GM12874 (cell line): Measurements from ENCODE around the gene ESRRG.

Source experiments
- CTCF ChIP-seq: IDR thresholded peaks from 2 replicates; pipeline ENCODE4 v1.5.1; 2011; ENCODE audit warnings: low read depth, mild to moderate bottlenecking, control low read depth, low read length, moderate library complexity; ENCODE audit not compliant: insufficient read depth

The ESRRG gene

GRCh38 chr1:216499581-216500272 lies 223.5 kb downstream of the ESRRG start:
- no peak for TF ChIP-seq CTCF

GRCh38 chr1:216498277-216498676 lies 225.0 kb downstream of the ESRRG start:
- no peak for TF ChIP-seq CTCF

GRCh38 chr1:216485042-216485441 lies 238.2 kb downstream of the ESRRG start:
- TF ChIP-seq CTCF, result no peak

- no peak for TF ChIP-seq CTCF
These were observed 239.4 kb downstream of the ESRRG start for GRCh38 chr1:216483672-216484401.

GRCh38 chr1:216482620-216483019 lies 240.6 kb downstream of the ESRRG start:
- no peak for TF ChIP-seq CTCF

GRCh38 chr1:216478238-216478637 lies 245.0 kb downstream of the ESRRG start:
- no peak for TF ChIP-seq CTCF

- no peak for TF ChIP-seq CTCF
These were observed 246.9 kb downstream of the ESRRG start for GRCh38 chr1:216476341-216476740.
